ENCODE results near the gene CFAP46. TPM values are rescaled to one million over a fixed set of nuclear protein-coding genes. Genes with fewer than 3 reads are reported as not detected.

The CFAP46 gene
- total RNA-seq, 1 experiment from 2014 or later = 3.3 TPM

DNA sequence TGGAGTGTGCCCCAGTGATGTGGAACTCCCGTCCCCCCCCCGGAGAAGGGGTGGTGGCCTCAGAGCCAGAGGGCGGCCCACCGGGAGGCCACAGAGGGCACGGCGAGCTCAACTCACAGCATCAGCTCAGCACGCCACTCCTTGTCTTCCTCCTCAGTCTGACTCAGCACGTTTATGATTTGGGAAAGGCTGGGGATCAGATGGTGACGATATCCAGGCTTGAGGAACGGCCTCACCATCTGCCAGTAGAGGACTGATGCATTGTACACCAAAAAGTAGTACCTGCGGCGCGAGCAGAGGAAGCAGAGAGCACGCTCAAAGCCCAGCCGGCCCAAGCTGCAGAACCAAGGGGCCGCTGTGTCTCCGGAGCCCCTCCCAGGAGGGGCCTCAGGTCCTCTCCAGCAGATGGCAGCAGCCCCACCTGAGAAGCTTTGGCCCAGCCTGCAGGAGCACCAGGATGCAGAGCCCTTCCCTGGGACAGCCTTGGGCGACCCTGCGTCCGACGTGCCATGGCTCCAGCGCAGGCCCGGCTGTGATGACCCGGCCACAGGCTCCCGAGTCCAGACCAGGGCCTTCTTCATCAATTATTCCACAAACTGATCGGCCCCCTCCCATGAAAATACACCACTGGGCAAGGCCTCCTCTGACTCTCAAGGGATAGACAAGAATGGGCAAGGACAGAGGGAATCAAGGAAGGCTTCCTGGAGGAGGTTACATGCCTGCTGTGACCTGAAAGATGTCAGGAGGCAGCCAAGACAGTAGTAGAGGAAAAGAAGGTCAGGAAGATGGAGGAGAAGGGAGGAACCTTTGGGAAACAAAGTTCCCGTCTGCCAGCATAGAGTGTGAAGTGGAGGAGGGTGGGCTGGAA lies 3.7 kb downstream of the CFAP46 start:
- POLR2A ChIA-PET = interaction anchor here (0.6 kb wide), 1 partner anchor 90 kb away, joined by 3 read pairs; no protein-coding TSS in a partner anchor

DNA sequence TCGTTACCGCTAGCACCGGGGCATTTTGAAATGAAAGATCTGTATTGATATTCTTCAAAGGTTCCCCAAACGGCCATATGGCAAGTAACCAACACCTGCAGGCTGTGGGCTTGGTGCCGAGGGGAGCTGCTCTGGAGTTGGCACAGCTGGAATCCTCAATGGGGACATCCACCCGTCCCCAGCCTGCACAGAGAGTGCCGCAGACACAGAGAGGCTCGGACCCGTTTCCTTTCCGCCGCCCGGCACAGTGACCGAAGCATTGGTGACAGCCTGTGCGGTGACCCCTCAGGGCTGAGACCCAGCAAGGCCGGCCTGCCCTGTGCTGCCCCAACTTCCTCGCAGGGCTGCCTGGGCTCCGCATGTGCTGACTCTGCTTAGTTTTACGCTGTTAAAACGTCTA lies 4.5 kb downstream of the CFAP46 start:
- no peak for DNase-seq (ENCODE audit: low spot score)
- H3K9me3 Mint-ChIP-seq = no peaks in the 10 kb centered on the region
- H3K27ac Mint-ChIP-seq = no peak overlapping the region
- TF ChIP-seq, protein P1, sequence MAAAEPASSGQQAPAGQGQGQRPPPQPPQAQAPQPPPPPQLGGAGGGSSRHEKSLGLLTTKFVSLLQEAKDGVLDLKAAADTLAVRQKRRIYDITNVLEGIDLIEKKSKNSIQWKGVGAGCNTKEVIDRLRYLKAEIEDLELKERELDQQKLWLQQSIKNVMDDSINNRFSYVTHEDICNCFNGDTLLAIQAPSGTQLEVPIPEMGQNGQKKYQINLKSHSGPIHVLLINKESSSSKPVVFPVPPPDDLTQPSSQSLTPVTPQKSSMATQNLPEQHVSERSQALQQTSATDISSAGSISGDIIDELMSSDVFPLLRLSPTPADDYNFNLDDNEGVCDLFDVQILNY (CRISPR knock-in tag; IDR thresholded peaks at IDR 0.05) = no peak
- no peak for TF ChIP-seq NFE2L1 (CRISPR knock-in tag; IDR thresholded peaks at IDR 0.05)
- TF ChIP-seq ZNF138 (CRISPR knock-in tag; conservative IDR thresholded peaks at IDR 0.05) = no peak
- H3K36me3 Mint-ChIP-seq = no peaks in the 10 kb centered on the region
- peaks cover 2% of the 10 kb centered on the region; the same call in 1 of the 2 replicates for H3K27me3 Mint-ChIP-seq (ENCODE audit: low read depth)
- H3K4me3 Mint-ChIP-seq = no peak overlapping the region
- H3K4me1 Mint-ChIP-seq = peaks cover 2% of the 10 kb centered on the region; the same call in 1 of the 2 replicates
- CTCF ChIA-PET = interaction anchor here (1.2 to 1.8 kb wide), 8 partner anchors 17 to 206 kb away, joined by 3 to 11 read pairs (median 4); no protein-coding TSS in a partner anchor
- POLR2A ChIA-PET = interaction anchor here (0.6 kb wide), 1 partner anchor 89 kb away, joined by 3 read pairs; no protein-coding TSS in a partner anchor
- no peak for ATAC-seq

More for the DNA sequence above, 3.7 kb downstream of the CFAP46 start:
- H3K4me3 Mint-ChIP-seq = no peak overlapping the region
- H3K36me3 Mint-ChIP-seq = no peaks in the 10 kb centered on the region
- TF ChIP-seq TEAD1 (CRISPR knock-in tag; IDR thresholded peaks at IDR 0.05) (no peak), ZNF121 (CRISPR knock-in tag; IDR thresholded peaks at IDR 0.05) (peak; percentile 83), NR3C1 (CRISPR knock-in tag; conservative IDR thresholded peaks at IDR 0.05; ENCODE audit: low read depth) (no peak)
- TF ChIP-seq, protein P2, sequence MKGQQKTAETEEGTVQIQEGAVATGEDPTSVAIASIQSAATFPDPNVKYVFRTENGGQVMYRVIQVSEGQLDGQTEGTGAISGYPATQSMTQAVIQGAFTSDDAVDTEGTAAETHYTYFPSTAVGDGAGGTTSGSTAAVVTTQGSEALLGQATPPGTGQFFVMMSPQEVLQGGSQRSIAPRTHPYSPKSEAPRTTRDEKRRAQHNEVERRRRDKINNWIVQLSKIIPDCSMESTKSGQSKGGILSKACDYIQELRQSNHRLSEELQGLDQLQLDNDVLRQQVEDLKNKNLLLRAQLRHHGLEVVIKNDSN (CRISPR knock-in tag; IDR thresholded peaks at IDR 0.05) = no peak
- peaks cover 3% of the 10 kb centered on the region; the same call in 1 of the 2 replicates for H3K4me1 Mint-ChIP-seq
- peak; percentile 78 for DNase-seq (ENCODE audit: low spot score)
- peak; percentile 90 for ATAC-seq
- peak overlapping the region; percentile 54 for H3K27ac Mint-ChIP-seq
- peaks cover 3% of the 10 kb centered on the region; the same call in 1 of the 2 replicates for H3K27me3 Mint-ChIP-seq (ENCODE audit: low read depth)
- CTCF ChIA-PET = interaction anchor here (0.5 to 1.8 kb wide), 21 partner anchors 18 to 319 kb away, joined by 3 to 11 read pairs (median 4); partner anchors contain the start of gene ADGRA1
- H3K9me3 Mint-ChIP-seq = no peaks in the 10 kb centered on the region

GRCh38 chr10:132934953-132935352 lies 7.4 kb downstream of the CFAP46 start:
- POLR2A ChIA-PET = no interaction called here
- no peak overlapping the region for H3K4me3 Mint-ChIP-seq
- H3K4me1 Mint-ChIP-seq = no peaks in the 10 kb centered on the region
- TF ChIP-seq ZNF425 (CRISPR knock-in tag; conservative IDR thresholded peaks at IDR 0.05) (no peak), MLX (CRISPR knock-in tag; IDR thresholded peaks at IDR 0.05) (no peak)
- H3K36me3 Mint-ChIP-seq = no peaks in the 10 kb centered on the region
- no peaks in the 10 kb centered on the region for H3K9me3 Mint-ChIP-seq
- DNase-seq (ENCODE audit: low spot score) (no peak), ATAC-seq (no peak)
- no peaks in the 10 kb centered on the region for H3K27me3 Mint-ChIP-seq (ENCODE audit: low read depth)
- CTCF ChIA-PET = no interaction called here
- no peak overlapping the region for H3K27ac Mint-ChIP-seq

DNA sequence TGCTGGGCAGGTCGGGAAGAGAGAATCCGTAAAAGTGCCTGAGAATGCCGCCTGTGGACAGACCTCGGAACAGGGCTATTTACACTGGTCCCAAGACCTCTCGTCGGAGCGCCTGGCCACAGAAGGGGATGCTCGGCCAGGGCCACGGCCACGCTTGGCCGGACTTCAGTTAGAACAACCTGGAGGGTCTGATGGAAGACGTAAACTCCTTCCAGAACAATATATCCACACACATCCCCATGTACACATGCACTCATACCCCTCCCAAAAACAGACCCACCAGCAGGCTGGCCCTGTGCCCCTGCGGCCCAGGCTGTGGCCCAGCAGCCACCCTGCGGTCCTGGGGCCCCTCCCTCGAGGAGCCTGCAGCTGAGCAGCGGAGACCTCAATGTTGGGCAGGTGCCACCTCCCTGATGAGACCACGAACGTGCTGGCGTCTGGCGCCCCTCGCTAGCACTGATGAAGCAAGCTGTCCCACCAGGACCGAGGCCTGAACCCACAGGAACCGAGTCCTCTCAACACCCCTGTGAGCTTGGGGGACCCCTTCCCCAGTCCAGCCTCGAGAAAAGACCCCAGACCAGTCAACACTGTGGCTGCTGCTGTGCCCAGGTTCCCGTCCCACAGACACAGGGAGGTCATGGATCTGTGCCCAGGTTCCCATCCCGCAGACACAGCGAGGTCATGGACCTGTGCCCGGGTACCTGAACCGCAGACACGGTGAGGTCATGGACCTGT lies 8.9 kb downstream of the CFAP46 start:
- ATAC-seq (no peak), DNase-seq (ENCODE audit: low spot score) (no peak)
- no peak overlapping the region for H3K27ac Mint-ChIP-seq
- no peaks in the 10 kb centered on the region for H3K27me3 Mint-ChIP-seq (ENCODE audit: low read depth)
- H3K36me3 Mint-ChIP-seq = no peaks in the 10 kb centered on the region
- no peak overlapping the region for H3K4me3 Mint-ChIP-seq
- H3K9me3 Mint-ChIP-seq = no peaks in the 10 kb centered on the region
- ChIA-PET CTCF (no interaction called here), POLR2A (no interaction called here)
- no peaks in the 10 kb centered on the region for H3K4me1 Mint-ChIP-seq
- no peak for TF ChIP-seq RELA (CRISPR knock-in tag; IDR thresholded peaks at IDR 0.05; ENCODE audit: borderline replicate concordance)
- TF ChIP-seq, protein P3, sequence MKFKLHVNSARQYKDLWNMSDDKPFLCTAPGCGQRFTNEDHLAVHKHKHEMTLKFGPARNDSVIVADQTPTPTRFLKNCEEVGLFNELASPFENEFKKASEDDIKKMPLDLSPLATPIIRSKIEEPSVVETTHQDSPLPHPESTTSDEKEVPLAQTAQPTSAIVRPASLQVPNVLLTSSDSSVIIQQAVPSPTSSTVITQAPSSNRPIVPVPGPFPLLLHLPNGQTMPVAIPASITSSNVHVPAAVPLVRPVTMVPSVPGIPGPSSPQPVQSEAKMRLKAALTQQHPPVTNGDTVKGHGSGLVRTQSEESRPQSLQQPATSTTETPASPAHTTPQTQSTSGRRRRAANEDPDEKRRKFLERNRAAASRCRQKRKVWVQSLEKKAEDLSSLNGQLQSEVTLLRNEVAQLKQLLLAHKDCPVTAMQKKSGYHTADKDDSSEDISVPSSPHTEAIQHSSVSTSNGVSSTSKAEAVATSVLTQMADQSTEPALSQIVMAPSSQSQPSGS (CRISPR knock-in tag; IDR thresholded peaks at IDR 0.05; ENCODE audit: borderline replicate concordance, low read depth) = no peak
- no peak for TF ChIP-seq ZNF219 (CRISPR knock-in tag; IDR thresholded peaks at IDR 0.05; ENCODE audit: borderline replicate concordance)
- no peak for TF ChIP-seq NR1H2 (CRISPR knock-in tag; IDR thresholded peaks at IDR 0.05)
- TF ChIP-seq AR (CRISPR knock-in tag; IDR thresholded peaks at IDR 0.05) = no peak
- TF ChIP-seq CREM (CRISPR knock-in tag; IDR thresholded peaks at IDR 0.05) = no peak
- TF ChIP-seq, protein P4, sequence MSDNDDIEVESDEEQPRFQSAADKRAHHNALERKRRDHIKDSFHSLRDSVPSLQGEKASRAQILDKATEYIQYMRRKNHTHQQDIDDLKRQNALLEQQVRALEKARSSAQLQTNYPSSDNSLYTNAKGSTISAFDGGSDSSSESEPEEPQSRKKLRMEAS (CRISPR knock-in tag; IDR thresholded peaks at IDR 0.05) = no peak
